ENCODE data around the gene ARHGAP20. TPM values are rescaled to one million over a fixed set of nuclear protein-coding genes. Genes with fewer than 3 reads are reported as not detected.

ARHGAP20 gene
- total RNA-seq, 1 experiment from 2014 or later = not detected

- no peak for DNase-seq (ENCODE audit: extremely low read depth, low read depth)
Observed at GRCh38 chr11:110530900-110531741, 181.1 kb downstream of the ARHGAP20 start.

GRCh38 chr11:110529043-110529442 lies 183.2 kb downstream of the ARHGAP20 start:
- no peak for DNase-seq (ENCODE audit: extremely low read depth, low read depth)

- DNase-seq (ENCODE audit: extremely low read depth, low read depth) = no peak
Observed at GRCh38 chr11:110527146-110527545, 185.1 kb downstream of the ARHGAP20 start.

Measured in NCI-H460 (cell line).